GM23338 (cell line): ENCODE measurements around the gene COL16A1.

ENCODE experiments used
- EZH2 ChIP-seq: fragments of 200-600 bp; sonication (generic); IDR thresholded peaks from one replicate; pipeline ENCODE4 v1.8.0; 2017; ENCODE audit warnings: antibody characterized with exemption, mild to moderate bottlenecking, low read depth; ENCODE audit not compliant: unreplicated experiment
- EZH2phosphoT487 ChIP-seq: fragments of 200-600 bp; sonication (generic); IDR thresholded peaks from one replicate; pipeline ENCODE4 v1.8.1; 2018; ENCODE audit warnings: antibody characterized with exemption; ENCODE audit not compliant: unreplicated experiment
- POLR2AphosphoS5 ChIP-seq: IDR thresholded peaks from 2 replicates; pipeline ENCODE4 v1.6.1; 2016; ENCODE audit warnings: antibody characterized with exemption, low read depth
- TF ChIP-seq, protein P1 (sequence below), 2 experiments: fragments of 200-600 bp in 1 of 2; sonication (generic) in 1 of 2; conservative IDR thresholded peaks; 2 replicates each; pipeline versions ENCODE4 v1.5.1 to v1.6.1; 2016 to 2017; ENCODE audit warnings: antibody characterized with exemption in 2 of 2, low read depth in 2 of 2, mild to moderate bottlenecking in 2 of 2, moderate library complexity in 1 of 2
- TF ChIP-seq, protein P2 (sequence below): IDR thresholded peaks from one replicate; pipeline ENCODE4 v1.6.1; 2018; ENCODE audit warnings: antibody characterized with exemption; ENCODE audit not compliant: unreplicated experiment

DNA sequence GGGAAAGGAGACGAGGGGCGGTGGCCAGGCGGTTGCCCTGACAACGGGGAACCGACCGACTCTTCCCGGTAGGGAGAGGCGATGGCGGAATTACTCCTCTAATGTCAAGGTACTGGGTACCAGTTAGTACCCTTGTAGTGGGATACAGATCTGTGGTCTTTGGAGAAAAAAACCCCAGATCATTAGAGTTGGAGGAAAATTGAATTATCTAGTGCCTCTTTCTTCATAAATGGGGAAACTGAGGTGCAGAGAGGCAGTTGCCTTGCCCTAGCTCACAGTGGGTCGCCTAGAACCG is 58.6 kb downstream of the COL16A1 start:
- TF ChIP-seq, protein P1, sequence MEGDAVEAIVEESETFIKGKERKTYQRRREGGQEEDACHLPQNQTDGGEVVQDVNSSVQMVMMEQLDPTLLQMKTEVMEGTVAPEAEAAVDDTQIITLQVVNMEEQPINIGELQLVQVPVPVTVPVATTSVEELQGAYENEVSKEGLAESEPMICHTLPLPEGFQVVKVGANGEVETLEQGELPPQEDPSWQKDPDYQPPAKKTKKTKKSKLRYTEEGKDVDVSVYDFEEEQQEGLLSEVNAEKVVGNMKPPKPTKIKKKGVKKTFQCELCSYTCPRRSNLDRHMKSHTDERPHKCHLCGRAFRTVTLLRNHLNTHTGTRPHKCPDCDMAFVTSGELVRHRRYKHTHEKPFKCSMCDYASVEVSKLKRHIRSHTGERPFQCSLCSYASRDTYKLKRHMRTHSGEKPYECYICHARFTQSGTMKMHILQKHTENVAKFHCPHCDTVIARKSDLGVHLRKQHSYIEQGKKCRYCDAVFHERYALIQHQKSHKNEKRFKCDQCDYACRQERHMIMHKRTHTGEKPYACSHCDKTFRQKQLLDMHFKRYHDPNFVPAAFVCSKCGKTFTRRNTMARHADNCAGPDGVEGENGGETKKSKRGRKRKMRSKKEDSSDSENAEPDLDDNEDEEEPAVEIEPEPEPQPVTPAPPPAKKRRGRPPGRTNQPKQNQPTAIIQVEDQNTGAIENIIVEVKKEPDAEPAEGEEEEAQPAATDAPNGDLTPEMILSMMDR (conservative IDR thresholded peaks at IDR 0.05; ENCODE audit: low read depth in 2 of 2): no peak
- no peak for TF ChIP-seq EZH2
- TF ChIP-seq POLR2AphosphoS5: no peak
- TF ChIP-seq EZH2phosphoT487: no peak
- TF ChIP-seq, protein P2, sequence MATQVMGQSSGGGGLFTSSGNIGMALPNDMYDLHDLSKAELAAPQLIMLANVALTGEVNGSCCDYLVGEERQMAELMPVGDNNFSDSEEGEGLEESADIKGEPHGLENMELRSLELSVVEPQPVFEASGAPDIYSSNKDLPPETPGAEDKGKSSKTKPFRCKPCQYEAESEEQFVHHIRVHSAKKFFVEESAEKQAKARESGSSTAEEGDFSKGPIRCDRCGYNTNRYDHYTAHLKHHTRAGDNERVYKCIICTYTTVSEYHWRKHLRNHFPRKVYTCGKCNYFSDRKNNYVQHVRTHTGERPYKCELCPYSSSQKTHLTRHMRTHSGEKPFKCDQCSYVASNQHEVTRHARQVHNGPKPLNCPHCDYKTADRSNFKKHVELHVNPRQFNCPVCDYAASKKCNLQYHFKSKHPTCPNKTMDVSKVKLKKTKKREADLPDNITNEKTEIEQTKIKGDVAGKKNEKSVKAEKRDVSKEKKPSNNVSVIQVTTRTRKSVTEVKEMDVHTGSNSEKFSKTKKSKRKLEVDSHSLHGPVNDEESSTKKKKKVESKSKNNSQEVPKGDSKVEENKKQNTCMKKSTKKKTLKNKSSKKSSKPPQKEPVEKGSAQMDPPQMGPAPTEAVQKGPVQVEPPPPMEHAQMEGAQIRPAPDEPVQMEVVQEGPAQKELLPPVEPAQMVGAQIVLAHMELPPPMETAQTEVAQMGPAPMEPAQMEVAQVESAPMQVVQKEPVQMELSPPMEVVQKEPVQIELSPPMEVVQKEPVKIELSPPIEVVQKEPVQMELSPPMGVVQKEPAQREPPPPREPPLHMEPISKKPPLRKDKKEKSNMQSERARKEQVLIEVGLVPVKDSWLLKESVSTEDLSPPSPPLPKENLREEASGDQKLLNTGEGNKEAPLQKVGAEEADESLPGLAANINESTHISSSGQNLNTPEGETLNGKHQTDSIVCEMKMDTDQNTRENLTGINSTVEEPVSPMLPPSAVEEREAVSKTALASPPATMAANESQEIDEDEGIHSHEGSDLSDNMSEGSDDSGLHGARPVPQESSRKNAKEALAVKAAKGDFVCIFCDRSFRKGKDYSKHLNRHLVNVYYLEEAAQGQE: no peak
